Measurements from ENCODE around the gene ADORA2B.
"Not testable (repeated sequence)": the region's sequence is repeated elsewhere in the genome, so short reads cannot be mapped to it uniquely, and the experiment has no call there.

ADORA2B gene

GRCh38 chr17:15922586-15922985, 22.3 kb upstream of the ADORA2B start:
- no peak for DNase-seq (ENCODE audit: low read depth)

- DNase-seq (ENCODE audit: low read depth): no peak
Measured at GRCh38 chr17:15926039-15926740, 18.7 kb upstream of the ADORA2B start.

- no peak for DNase-seq (ENCODE audit: low read depth)
Measured at GRCh38 chr17:15928286-15928785, 16.6 kb upstream of the ADORA2B start.

GRCh38 chr17:15929941-15930340, 15.0 kb upstream of the ADORA2B start:
- no peak for DNase-seq (ENCODE audit: low read depth)

GRCh38 chr17:15930426-15930825, 14.5 kb upstream of the ADORA2B start:
- no peak for DNase-seq (ENCODE audit: low read depth)

DNA sequence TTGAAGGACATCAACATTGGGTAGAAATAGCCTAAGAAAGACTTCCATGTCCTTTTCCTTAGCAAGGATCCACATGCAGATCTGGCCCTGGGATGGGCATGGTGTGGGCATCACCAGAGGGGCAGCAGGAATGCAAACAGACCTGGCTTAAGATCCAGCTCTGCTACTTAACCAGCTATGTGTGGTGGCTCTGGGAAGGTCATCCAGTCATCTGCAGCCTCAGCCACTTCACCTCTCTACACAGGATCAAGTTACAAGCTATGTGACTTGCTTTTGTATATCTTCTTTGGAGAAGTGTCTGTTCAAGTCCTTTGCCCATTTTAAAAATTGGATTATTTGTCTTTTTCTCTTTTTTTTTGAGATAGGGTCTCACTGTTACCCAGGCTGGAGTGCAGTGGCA, 13.5 kb upstream of the ADORA2B start:
- DNase-seq (ENCODE audit: low read depth): no peak

GRCh38 chr17:15934866-15935265, 10.1 kb upstream of the ADORA2B start:
- DNase-seq (ENCODE audit: low read depth): no peak

DNA sequence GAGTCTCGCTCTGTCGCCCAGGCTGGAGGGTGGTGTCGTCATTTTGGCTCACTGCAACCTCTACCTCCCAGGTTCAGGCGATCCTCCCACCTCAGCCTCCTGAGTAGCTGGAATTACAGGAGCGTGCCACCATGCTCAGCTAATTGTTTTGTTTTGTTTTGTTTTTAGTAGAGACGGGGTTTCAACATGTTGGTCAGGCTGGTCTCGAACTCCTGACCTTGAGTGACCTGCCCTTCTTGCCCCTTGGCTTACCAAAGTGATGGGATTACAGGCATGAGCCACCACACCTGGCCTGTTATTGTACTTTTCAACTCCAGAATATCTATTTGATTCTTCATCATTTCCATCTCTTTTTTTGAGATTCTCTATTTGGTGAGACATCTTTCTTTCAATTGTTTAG, 9.0 kb upstream of the ADORA2B start:
- no peak for DNase-seq (ENCODE audit: low read depth)

DNA sequence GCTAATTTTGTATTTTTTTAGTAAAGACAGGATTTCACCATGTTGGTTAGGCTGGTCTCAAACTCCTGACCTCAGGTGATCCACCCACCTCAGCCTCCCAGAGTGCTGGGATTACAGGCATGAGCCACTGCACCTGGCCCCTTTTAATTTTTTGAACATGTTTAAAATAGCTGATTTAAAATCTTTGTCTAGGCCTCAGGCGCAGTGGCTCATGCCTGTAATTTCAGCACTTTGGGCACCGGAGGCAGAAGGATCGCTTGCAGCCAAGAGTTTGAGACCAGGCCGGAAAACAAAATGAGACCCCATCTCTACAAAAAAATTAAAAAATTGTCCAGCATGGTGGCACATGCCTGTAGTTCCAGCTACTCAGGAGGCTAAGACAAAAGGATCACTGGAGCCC, 8.4 kb upstream of the ADORA2B start:
- DNase-seq (ENCODE audit: low read depth): not testable (repeated sequence)

DNA sequence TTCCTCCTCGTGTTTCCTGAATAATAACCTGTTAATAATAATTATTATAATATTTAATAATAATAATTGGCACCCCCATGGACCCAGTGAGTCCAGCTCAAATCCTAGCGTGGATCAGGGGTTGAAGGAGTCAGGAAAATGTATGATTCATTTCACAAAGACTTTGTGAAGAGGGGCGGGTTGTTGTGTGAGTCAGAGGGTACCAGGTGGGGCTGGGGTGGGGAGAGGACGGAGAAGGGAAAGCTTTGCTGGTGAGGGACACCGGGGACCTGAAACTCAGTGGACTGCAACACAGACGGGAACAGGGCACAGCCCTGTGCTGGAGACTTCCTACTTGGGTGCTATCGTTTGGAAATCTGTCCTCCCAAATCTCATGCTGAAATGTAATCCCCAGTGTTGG, 3.1 kb upstream of the ADORA2B start:
- DNase-seq (ENCODE audit: low read depth): no peak

- no peak for DNase-seq (ENCODE audit: low read depth)
Measured at GRCh38 chr17:15942207-15942833, 2.6 kb upstream of the ADORA2B start.

DNA sequence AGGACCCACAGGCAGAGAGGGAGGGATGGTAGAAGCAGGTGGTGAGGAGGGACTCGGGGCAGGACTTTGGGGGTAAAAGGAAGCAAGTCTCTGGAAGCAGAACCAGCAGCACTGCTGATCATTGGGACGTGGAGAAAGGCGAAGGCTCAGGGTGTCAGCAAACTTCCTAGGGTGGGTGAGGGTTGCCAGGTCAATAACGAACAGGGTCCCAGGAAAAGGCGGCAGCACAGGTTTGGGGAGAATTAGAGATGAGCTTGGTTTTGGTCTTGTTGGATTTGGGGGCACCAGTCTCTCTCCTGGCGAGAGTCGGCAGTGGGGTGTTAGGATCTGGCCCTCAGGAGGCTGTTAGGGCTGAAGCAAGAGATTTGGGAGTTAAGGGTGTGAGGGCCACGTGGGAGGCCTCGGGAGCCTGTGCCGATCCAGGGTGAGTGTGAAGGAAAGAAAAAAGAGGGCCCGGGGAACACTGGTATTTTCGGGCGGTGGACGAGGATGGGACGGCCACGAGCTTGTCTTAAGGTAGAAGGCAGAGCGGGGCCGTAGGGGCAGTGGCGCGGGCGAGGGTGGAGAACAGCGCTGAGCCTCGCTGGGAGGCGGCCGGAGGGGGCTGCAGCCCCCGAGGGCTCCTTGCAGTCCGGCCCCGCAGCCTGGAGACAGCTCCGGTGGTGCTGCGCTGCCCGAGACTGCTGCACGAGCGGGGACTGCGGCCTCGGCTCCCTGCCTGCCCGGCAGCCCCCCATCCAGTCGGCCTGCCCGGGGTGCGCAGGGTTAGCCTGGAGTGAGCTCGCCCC, 765 bp upstream of the ADORA2B start:
- no peak for DNase-seq (ENCODE audit: low read depth)

GRCh38 chr17:15945527-15946191, 729 bp downstream of the ADORA2B start:
- DNase-seq (ENCODE audit: low read depth): no peak

GRCh38 chr17:15946611-15947120, 1.7 kb downstream of the ADORA2B start:
- DNase-seq (ENCODE audit: low read depth): no peak

- DNase-seq (ENCODE audit: low read depth): no peak
Measured at GRCh38 chr17:15947271-15947670, 2.3 kb downstream of the ADORA2B start.

GRCh38 chr17:15947976-15948752, 3.2 kb downstream of the ADORA2B start:
- no peak for DNase-seq (ENCODE audit: low read depth)

DNA sequence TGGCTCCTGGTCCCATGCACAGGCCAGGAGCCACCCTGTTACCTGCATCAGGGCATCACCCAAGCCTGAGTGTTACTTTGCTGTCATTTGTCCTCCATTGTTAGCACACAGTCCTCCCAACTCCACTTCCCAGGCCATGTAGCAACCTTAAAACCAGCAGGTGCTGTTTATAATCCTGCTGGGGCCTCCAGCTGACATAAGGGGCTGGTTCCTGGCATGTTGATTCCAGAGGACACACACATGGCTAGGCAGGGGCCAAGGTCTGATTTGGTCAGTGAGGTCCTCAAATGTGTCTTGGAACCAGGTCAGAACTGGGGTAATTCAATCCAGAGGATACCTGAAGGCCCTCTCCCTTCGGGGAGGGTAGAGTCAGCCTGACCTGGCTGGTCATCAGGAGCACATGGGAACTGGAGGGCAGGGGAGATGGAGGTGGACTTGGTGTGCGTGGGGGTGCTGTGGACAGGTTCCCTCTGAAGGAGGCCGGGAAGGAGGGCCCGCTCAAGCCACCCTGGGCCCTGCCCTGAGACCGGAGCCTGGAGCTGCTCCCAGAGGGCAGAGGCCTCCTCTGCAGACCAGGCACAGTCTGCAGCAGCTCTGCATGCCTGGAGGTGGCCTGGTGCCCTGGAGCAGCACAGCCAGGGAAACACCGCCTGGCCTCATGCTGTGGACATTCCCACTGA, 6.6 kb downstream of the ADORA2B start:
- no peak for DNase-seq (ENCODE audit: low read depth)

DNA sequence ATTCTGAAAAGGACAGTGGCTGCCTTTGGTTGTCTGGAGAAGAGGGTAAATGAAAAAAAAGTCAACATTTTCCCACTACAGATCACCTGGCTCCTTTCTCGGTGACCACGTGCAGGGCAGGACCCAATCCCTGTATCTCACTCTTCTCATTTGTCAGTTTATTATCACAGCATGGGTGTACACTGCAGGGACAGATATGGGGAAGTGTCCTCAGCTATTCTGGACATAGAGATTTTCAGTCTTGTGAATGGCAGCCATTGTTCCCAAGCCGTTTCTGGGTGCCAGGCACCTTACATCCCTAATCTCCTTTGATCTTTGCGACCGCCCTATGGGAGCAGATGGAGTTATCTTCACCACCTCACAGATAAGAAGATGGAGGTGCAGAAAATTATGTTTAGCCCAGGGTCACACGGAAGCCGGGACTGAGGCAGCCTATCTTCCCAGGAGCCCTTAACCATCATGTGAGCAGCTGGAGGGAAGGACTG, 7.2 kb downstream of the ADORA2B start:
- no peak for DNase-seq (ENCODE audit: low read depth)

- no peak for DNase-seq (ENCODE audit: low read depth)
Measured at GRCh38 chr17:15952916-15953790, 8.2 kb downstream of the ADORA2B start.

DNA sequence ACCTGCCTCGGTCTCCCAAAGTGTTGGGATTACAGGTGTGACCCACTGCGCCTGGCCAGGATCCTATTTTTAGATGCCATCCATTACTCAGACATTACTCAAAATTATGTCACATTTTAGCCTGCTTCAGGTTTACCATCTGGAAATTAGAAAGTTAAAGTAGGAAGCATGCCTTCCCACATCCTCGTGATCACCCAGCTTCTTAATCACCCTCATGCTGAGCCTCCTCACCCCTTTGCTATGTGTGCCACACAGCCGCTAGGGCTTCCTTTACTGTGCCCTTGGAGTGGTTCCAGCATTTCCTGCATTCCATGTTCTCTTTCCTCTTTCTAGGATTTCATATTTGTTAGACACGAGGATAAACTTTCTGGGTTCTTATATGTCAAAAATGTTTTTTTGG, 9.3 kb downstream of the ADORA2B start:
- DNase-seq (ENCODE audit: low read depth): no peak
